HCT116 (cell line): ENCODE measurements around the gene ZSCAN21. TPM values are rescaled to one million over a fixed set of nuclear protein-coding genes. Genes with fewer than 3 reads are reported as not detected.

Experiments used
- ATAC-seq: fragments of 200-7000 bp; cut with Tn5 transposase; 2 replicates; pipeline ENCODE4 v1.9.1; 2020; ENCODE audit warnings: mild to moderate bottlenecking, moderate library complexity
- BruUV-seq: library from RNA; stranded (reverse); fragments of 400-500 nt; replicated peaks from 2 replicates; lab custom pipeline; 2021; lab: Mats Ljungman, UMichigan
- CTCF ChIA-PET: fragments of 300-600 bp; sonication (Branson Sonifier 250); formaldehyde crosslinking; loops from one replicate; lab custom pipeline; 2021; ENCODE audit warnings: antibody characterized with exemption; lab: Charles Lee
- POLR2A ChIA-PET: fragments of 300-600, 350-600 bp; sonication (Branson Sonifier 250); formaldehyde crosslinking; loops from one replicate; lab custom pipeline; 2021; ENCODE audit warnings: antibody characterized with exemption; lab: Charles Lee
- RAD21 ChIA-PET, 2 experiments: fragments of 300-600 bp; sonication (Branson Sonifier 250); formaldehyde crosslinking; loops; one replicate each; lab custom pipeline; 2023; ENCODE audit warnings: low total read pairs in 2 of 2; ENCODE audit not compliant: uncharacterized antibody in 2 of 2, unreplicated experiment in 2 of 2, low non-redundant PET in 1 of 2; lab: Charles Lee
- DNase-seq: peaks from one replicate; pipeline ENCODE4 v3.0.0-alpha.2; 2010; ENCODE audit warnings: low read depth, low spot score
- H2AFZ ChIP-seq: fragments of 200-600 bp; shearing (Covaris generic), sonication (generic); 2 replicates; pipeline ENCODE4 v1.6.1; 2017; ENCODE audit warnings: low read depth, mixed run types, mixed read lengths, antibody characterized with exemption, low read length; ENCODE audit not compliant: poor library complexity, severe bottlenecking
- H3K27ac ChIP-seq: 2 replicates; pipeline ENCODE4 v1.5.1; 2012; ENCODE audit warnings: low read depth, low read length
- H3K27me3 ChIP-seq: fragments of 200-600 bp; sonication (generic); 2 replicates; pipeline ENCODE4 v1.6.1; 2016; ENCODE audit warnings: mixed run types, low read length, mixed read lengths; ENCODE audit not compliant: insufficient read depth
- H3K36me3 ChIP-seq, 2 experiments: fragments of 200-500 bp in 1 of 2; fragments of 200-600 bp in 1 of 2; sonication (Bioruptor generic) in 1 of 2; sonication (generic) in 1 of 2; 2 replicates each; pipeline versions ENCODE4 v1.5.1 to v1.6.1; 2014 to 2016; ENCODE audit warnings: low read length in 2 of 2, inconsistent platforms in 1 of 2, mixed read lengths in 1 of 2, mixed run types in 1 of 2; ENCODE audit not compliant: insufficient read depth in 2 of 2, control insufficient read depth in 1 of 2
- H3K4me1 ChIP-seq, 2 experiments: fragments of 200-600 bp in 1 of 2; sonication (generic) in 1 of 2; 2 replicates each; pipeline versions ENCODE4 v1.5.1 to v1.6.1; 2012 to 2017; ENCODE audit warnings: low read length in 2 of 2, inconsistent platforms in 1 of 2, mild to moderate bottlenecking in 1 of 2, mixed read lengths in 1 of 2, mixed run types in 1 of 2, moderate library complexity in 1 of 2; ENCODE audit not compliant: insufficient read depth in 2 of 2, control insufficient read depth in 1 of 2
- H3K4me2 ChIP-seq: fragments of 200-600 bp; sonication (generic); 2 replicates; pipeline ENCODE4 v1.6.1; 2017; ENCODE audit warnings: mixed run types, low read length, mixed read lengths
- H3K4me3 ChIP-seq, 2 experiments: fragments of 200-600 bp in 1 of 2; sonication (generic) in 1 of 2; replicated peaks in 1 of 2; 2 replicates each; pipeline ENCODE4 v1.5.1; 2011 to 2016; ENCODE audit warnings: low read length in 2 of 2, control low read depth in 1 of 2, low read depth in 1 of 2, mild to moderate bottlenecking in 1 of 2, mixed read lengths in 1 of 2, mixed run types in 1 of 2
- H3K79me2 ChIP-seq: fragments of 200-600 bp; sonication (generic); 2 replicates; pipeline ENCODE4 v1.6.1; 2017; ENCODE audit warnings: mild to moderate bottlenecking, mixed run types, low read length, moderate library complexity, mixed read lengths; ENCODE audit not compliant: insufficient read depth
- H3K9ac ChIP-seq: fragments of 200-600 bp; sonication (generic); 2 replicates; pipeline ENCODE4 v1.6.1; 2016; ENCODE audit warnings: low read length, mixed read lengths
- H3K9me2 ChIP-seq: fragments of 200-600 bp; sonication (generic), shearing (Covaris generic); 2 replicates; pipeline ENCODE4 v1.6.1; 2017; ENCODE audit warnings: mixed run types, mild to moderate bottlenecking, moderate library complexity; ENCODE audit not compliant: insufficient read depth
- H3K9me3 ChIP-seq, 2 experiments: fragments of 200-500 bp in 1 of 2; fragments of 200-600 bp in 1 of 2; sonication (Bioruptor generic) in 1 of 2; sonication (generic) in 1 of 2; 2 replicates each; pipeline ENCODE4 v1.6.1; 2014 to 2017; ENCODE audit warnings: low read length in 2 of 2, mixed read lengths in 2 of 2, inconsistent platforms in 1 of 2, low read depth in 1 of 2, mild to moderate bottlenecking in 1 of 2, mixed run types in 1 of 2, moderate library complexity in 1 of 2; ENCODE audit not compliant: control insufficient read depth in 1 of 2, insufficient read depth in 1 of 2
- H4K20me1 ChIP-seq: fragments of 200-600 bp; sonication (generic), shearing (Covaris generic); 2 replicates; pipeline ENCODE4 v1.6.1; 2017; ENCODE audit warnings: mixed run types, mild to moderate bottlenecking, moderate library complexity; ENCODE audit not compliant: insufficient read depth
- ATF3 ChIP-seq: IDR thresholded peaks from 2 replicates; pipeline ENCODE4 v1.6.1; 2012
- CTCF ChIP-seq, 3 experiments: fragments of 200-600 bp in 1 of 3; sonication (generic) in 1 of 3; IDR thresholded peaks in 2 of 3; conservative IDR thresholded peaks in 1 of 3; 2 replicates each; pipeline ENCODE4 v1.5.1; 2012 to 2017; ENCODE audit warnings: low read depth in 2 of 3, low read length in 2 of 3, antibody characterized with exemption in 1 of 3, borderline replicate concordance in 1 of 3, control low read depth in 1 of 3, mild to moderate bottlenecking in 1 of 3, mixed read lengths in 1 of 3, mixed run types in 1 of 3, moderate library complexity in 1 of 3; ENCODE audit not compliant: insufficient read depth in 1 of 3
- FOSL1 ChIP-seq: IDR thresholded peaks from 2 replicates; pipeline ENCODE4 v1.6.1; 2012; ENCODE audit warnings: low read depth
- POLR2AphosphoS5 ChIP-seq: IDR thresholded peaks from 2 replicates; pipeline ENCODE4 v1.6.1; 2011; ENCODE audit warnings: mild to moderate bottlenecking, low read depth, low read length, moderate library complexity
- RAD21 ChIP-seq: IDR thresholded peaks from 2 replicates; pipeline ENCODE4 v1.6.1; 2012; ENCODE audit warnings: low read depth, mild to moderate bottlenecking
- TCF7L2 ChIP-seq: IDR thresholded peaks from 2 replicates; pipeline ENCODE4 v1.7.0; 2011; ENCODE audit warnings: borderline replicate concordance, inconsistent platforms; ENCODE audit not compliant: insufficient read depth, insufficient read length; ENCODE audit errors: extremely low read depth
- YY1 ChIP-seq: IDR thresholded peaks from 2 replicates; pipeline ENCODE4 v1.6.1; 2011; ENCODE audit warnings: low read length, low read depth, moderate library complexity, mild to moderate bottlenecking; ENCODE audit not compliant: insufficient replicate concordance; ENCODE audit errors: extremely low read depth
- ZNF274 ChIP-seq: fragments of 200-500 bp; sonication (Bioruptor generic); IDR thresholded peaks from 2 replicates; pipeline ENCODE4 v1.6.1; 2014; ENCODE audit warnings: mild to moderate bottlenecking, low read depth, low read length, inconsistent platforms
- intact Hi-C: fragments of 100-400 bp; cut with micrococcal nuclease; formaldehyde crosslinking; loops from 2 replicates; pipeline ENCODE4 v1.10.0; 2022
- total RNA-seq: library from RNA; stranded (reverse); gene quantifications from one replicate; pipeline ENCODE4 v1.2.1, GENCODE V29; 2021; ENCODE audit not compliant: unreplicated experiment
- TF ChIP-seq, protein P1 (sequence below): IDR thresholded peaks from 2 replicates; pipeline ENCODE4 v1.6.1; 2012; ENCODE audit warnings: low read depth

Gene ZSCAN21
- total RNA-seq, 1 experiment from 2014 or later, result 10.3 TPM

DNA sequence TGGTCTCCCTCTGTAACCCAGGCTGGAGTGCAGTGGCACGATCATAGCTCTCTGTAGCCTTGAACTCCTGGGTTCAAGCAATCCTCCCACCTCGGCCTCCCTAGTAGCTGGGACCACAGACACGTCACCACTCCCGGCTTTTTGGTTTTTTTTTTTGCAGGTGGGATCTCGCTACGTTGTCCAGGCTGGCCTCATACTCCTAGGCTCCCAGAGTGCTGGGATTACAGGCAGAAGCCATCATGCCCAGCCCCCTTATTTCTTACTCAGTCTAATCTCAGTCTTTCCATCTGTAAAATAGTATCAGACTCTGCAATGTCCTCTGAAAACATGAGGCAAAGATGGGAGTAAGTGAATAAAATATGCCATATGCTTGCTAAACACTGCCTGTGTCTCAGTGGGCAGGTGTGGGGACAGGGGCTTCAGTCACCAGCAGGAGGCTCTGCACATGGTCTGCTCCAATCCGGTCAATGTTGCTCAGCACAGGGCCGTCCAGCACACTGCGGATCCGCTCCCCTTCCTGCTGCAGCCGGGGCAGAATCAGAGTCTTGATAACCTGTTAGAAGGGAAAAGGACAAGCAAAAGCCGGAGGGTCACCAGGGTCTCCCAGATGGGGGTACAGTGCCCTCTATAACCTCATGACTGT, 60.1 kb downstream of the ZSCAN21 start:
- H3K4me3 ChIP-seq, result no peak overlapping the region
- no peak for DNase-seq

DNA sequence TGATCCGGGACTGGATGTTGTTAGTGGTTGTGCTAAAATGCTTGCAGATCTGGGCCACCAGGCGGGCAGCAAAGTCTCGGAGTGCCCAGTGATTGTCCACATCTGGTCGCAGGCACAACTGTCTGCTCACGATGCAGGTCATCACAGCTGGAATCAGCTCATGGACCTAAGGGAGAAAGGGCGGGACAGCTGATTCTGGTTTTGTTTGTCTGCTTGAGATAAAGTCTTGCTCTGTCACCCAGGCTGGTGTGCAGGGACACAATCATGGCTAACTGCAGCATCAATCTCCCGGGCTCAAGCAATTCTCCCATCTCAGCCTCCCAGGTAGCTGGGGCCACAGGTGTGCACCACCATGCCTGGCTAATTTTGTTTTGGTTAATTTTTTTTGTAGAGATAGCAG, 61.6 kb downstream of the ZSCAN21 start:
- Histone ChIP-seq H3K9ac (no peak overlapping the region), H3K9me2 (no peaks in the 10 kb centered on the region), H3K79me2 (no peaks in the 10 kb centered on the region), H3K4me2 (no peak overlapping the region), H3K9me3 (no peaks in the 10 kb centered on the region), H3K27ac (no peak overlapping the region), H4K20me1 (no peaks in the 10 kb centered on the region), H3K36me3 (peaks cover 3 to 23% of the 10 kb centered on the region in 2 experiments; a peak in 3 of 4 replicates), H3K4me1 (no peaks in the 10 kb centered on the region), H3K4me3 (no peak overlapping the region), H3K27me3 (no peaks in the 10 kb centered on the region), H2AFZ (no peak overlapping the region)
- no peak for ATAC-seq
- DNase-seq, result no peak
- ChIA-PET RAD21 (no interaction called here), POLR2A (no interaction called here), CTCF (no interaction called here)
- no TSS peak for BruUV-seq
- intact Hi-C loops, result no loop called here
- TF ChIP-seq FOSL1, result no peak
- no peak for TF ChIP-seq ATF3
- TF ChIP-seq RAD21, result no peak
- no peak for TF ChIP-seq ZNF274
- TF ChIP-seq, protein P1, sequence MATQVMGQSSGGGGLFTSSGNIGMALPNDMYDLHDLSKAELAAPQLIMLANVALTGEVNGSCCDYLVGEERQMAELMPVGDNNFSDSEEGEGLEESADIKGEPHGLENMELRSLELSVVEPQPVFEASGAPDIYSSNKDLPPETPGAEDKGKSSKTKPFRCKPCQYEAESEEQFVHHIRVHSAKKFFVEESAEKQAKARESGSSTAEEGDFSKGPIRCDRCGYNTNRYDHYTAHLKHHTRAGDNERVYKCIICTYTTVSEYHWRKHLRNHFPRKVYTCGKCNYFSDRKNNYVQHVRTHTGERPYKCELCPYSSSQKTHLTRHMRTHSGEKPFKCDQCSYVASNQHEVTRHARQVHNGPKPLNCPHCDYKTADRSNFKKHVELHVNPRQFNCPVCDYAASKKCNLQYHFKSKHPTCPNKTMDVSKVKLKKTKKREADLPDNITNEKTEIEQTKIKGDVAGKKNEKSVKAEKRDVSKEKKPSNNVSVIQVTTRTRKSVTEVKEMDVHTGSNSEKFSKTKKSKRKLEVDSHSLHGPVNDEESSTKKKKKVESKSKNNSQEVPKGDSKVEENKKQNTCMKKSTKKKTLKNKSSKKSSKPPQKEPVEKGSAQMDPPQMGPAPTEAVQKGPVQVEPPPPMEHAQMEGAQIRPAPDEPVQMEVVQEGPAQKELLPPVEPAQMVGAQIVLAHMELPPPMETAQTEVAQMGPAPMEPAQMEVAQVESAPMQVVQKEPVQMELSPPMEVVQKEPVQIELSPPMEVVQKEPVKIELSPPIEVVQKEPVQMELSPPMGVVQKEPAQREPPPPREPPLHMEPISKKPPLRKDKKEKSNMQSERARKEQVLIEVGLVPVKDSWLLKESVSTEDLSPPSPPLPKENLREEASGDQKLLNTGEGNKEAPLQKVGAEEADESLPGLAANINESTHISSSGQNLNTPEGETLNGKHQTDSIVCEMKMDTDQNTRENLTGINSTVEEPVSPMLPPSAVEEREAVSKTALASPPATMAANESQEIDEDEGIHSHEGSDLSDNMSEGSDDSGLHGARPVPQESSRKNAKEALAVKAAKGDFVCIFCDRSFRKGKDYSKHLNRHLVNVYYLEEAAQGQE, result no peak
- TF ChIP-seq POLR2AphosphoS5, result no peak; the same call in 1 of the 2 replicates
- TF ChIP-seq YY1, result no peak
- TF ChIP-seq TCF7L2, result no peak

More for the DNA sequence above, 60.1 kb downstream of the ZSCAN21 start:
- ChIA-PET POLR2A (no interaction called here), CTCF (no interaction called here), RAD21 (no interaction called here)
- Histone ChIP-seq H3K36me3 (peaks cover 3 to 28% of the 10 kb centered on the region in 2 experiments; a peak in 3 of 4 replicates), H3K9me3 (no peaks in the 10 kb centered on the region), H3K27ac (no peak overlapping the region), H4K20me1 (no peaks in the 10 kb centered on the region), H3K79me2 (no peaks in the 10 kb centered on the region), H3K4me1 (no peaks in the 10 kb centered on the region), H2AFZ (no peak overlapping the region), H3K9me2 (no peaks in the 10 kb centered on the region), H3K27me3 (no peaks in the 10 kb centered on the region), H3K4me2 (no peak overlapping the region), H3K9ac (no peak overlapping the region)
- no TSS peak for BruUV-seq
- intact Hi-C loops, result no loop called here
- TF ChIP-seq TCF7L2 (no peak), CTCF (IDR thresholded peaks at IDR 0.05 in 2 of 3, conservative IDR thresholded peaks at IDR 0.05 in 1 of 3; ENCODE audit: borderline replicate concordance in 1 of 3, insufficient read depth in 1 of 3, low read depth in 2 of 3, low read length in 2 of 3) (peak in 2 of 3 experiments; percentile 24 to 31; a peak in 2 of 6 replicates)
- peak; percentile 63 for ATAC-seq
